Retina (tissue), 1 donor: ENCODE measurements around the gene FAHD1.
"Not testable (repeated sequence)": the region's sequence is repeated elsewhere in the genome, so short reads cannot be mapped to it uniquely, and the experiment has no call there.

ENCODE experiments used
- DNase-seq: peaks from one replicate; pipeline ENCODE4 v3.0.0-alpha.2; 2016

FAHD1 gene

GRCh38 chr16:1790261-1790610 lies 36.8 kb upstream of the FAHD1 start:
- DNase-seq = no peak

- DNase-seq = no peak
These were observed 36.3 kb upstream of the FAHD1 start for GRCh38 chr16:1790611-1791255.

- DNase-seq = no peak
These were observed 35.6 kb upstream of the FAHD1 start for GRCh38 chr16:1791256-1791942.

GRCh38 chr16:1791943-1792812 lies 34.8 kb upstream of the FAHD1 start:
- DNase-seq = no peak

GRCh38 chr16:1792836-1793577 lies 34.0 kb upstream of the FAHD1 start:
- no peak for DNase-seq

- DNase-seq = no peak
These were observed 33.3 kb upstream of the FAHD1 start, which contains the start of gene IGFALS for GRCh38 chr16:1793578-1794220. Gene IGFALS, minus strand, starts transcription at chr16:1793705. Its CDS starts 53 bp downstream, at chr16:1793652.

- DNase-seq = no peak
These were observed 32.7 kb upstream of the FAHD1 start for GRCh38 chr16:1794221-1794871.

- no peak for DNase-seq
These were observed 31.9 kb upstream of the FAHD1 start for GRCh38 chr16:1794908-1795666.

- not testable (repeated sequence) for DNase-seq
These were observed 27.7 kb upstream of the FAHD1 start for GRCh38 chr16:1799263-1799662.

- no peak for DNase-seq
These were observed 26.3 kb upstream of the FAHD1 start for GRCh38 chr16:1800701-1801100.

- DNase-seq = no peak
These were observed 19.4 kb upstream of the FAHD1 start for GRCh38 chr16:1807626-1808025.

- DNase-seq = no peak
These were observed 18.3 kb upstream of the FAHD1 start for GRCh38 chr16:1808691-1809090.

- no peak for DNase-seq
These were observed 17.7 kb upstream of the FAHD1 start for GRCh38 chr16:1809281-1809801.

- no peak for DNase-seq
These were observed 16.9 kb upstream of the FAHD1 start for GRCh38 chr16:1810106-1810505.

GRCh38 chr16:1810536-1810935 lies 16.5 kb upstream of the FAHD1 start:
- DNase-seq = no peak

GRCh38 chr16:1812732-1813163 lies 14.3 kb upstream of the FAHD1 start:
- DNase-seq = no peak

GRCh38 chr16:1815461-1815860 lies 11.5 kb upstream of the FAHD1 start:
- no peak for DNase-seq

- DNase-seq = no peak
These were observed 10.4 kb upstream of the FAHD1 start for GRCh38 chr16:1816396-1817275.

GRCh38 chr16:1817276-1817589 lies 9.8 kb upstream of the FAHD1 start:
- no peak for DNase-seq

GRCh38 chr16:1817716-1818115 lies 9.3 kb upstream of the FAHD1 start:
- DNase-seq = no peak
